HepG2 (cell line): ENCODE measurements around the gene GNL1. TPM values are rescaled to one million over a fixed set of nuclear protein-coding genes. Genes with fewer than 3 reads are reported as not detected.
A peak's percentile ranks its signal among the peaks of the same experiment; 100 is the strongest.

Source experiments
- BCL6 ChIP-seq: IDR thresholded peaks from 2 replicates; pipeline ENCODE4 v1.6.1; 2016; ENCODE audit warnings: missing genetic modification reagents, missing compliant biosample characterization
- CEBPG ChIP-seq: IDR thresholded peaks from 2 replicates; pipeline ENCODE4 v1.6.1; 2016
- ELK4 ChIP-seq: sonication (generic); formaldehyde crosslinking; IDR thresholded peaks from 2 replicates; pipeline ENCODE4 v1.9.0; 2021; ENCODE audit warnings: missing genetic modification reagents, borderline replicate concordance
- FOXA3 ChIP-seq: IDR thresholded peaks from 2 replicates; pipeline ENCODE4 v1.6.1; 2016; ENCODE audit warnings: missing genetic modification reagents, missing compliant biosample characterization
- GMEB1 ChIP-seq: sonication (generic); formaldehyde crosslinking; IDR thresholded peaks from 2 replicates; pipeline ENCODE4 v1.5.1; 2020; ENCODE audit warnings: missing genetic modification reagents, mild to moderate bottlenecking, borderline replicate concordance
- KDM5A ChIP-seq: fragments of 200-600 bp; sonication (generic); IDR thresholded peaks from 2 replicates; pipeline ENCODE4 v1.7.0; 2018; ENCODE audit warnings: antibody characterized with exemption, mild to moderate bottlenecking, low read length, borderline replicate concordance
- KLF15 ChIP-seq: sonication (generic); formaldehyde crosslinking; IDR thresholded peaks from 2 replicates; pipeline ENCODE4 v1.8.1; 2023; ENCODE audit warnings: borderline replicate concordance, mild to moderate bottlenecking, inconsistent platforms, missing genetic modification reagents, mixed read lengths
- MAX ChIP-seq: IDR thresholded peaks from 2 replicates; pipeline ENCODE4 v1.6.1; 2012; ENCODE audit warnings: inconsistent platforms
- MBD4 ChIP-seq: IDR thresholded peaks from 2 replicates; pipeline ENCODE4 v1.6.1; 2012; ENCODE audit warnings: low read length, inconsistent platforms, borderline replicate concordance
- NAIF1 ChIP-seq: sonication (generic); formaldehyde crosslinking; IDR thresholded peaks from 2 replicates; pipeline ENCODE4 v1.5.0; 2020; ENCODE audit warnings: mild to moderate bottlenecking, missing genetic modification reagents, borderline replicate concordance
- PHB2 ChIP-seq: fragments of 450-650 bp; IDR thresholded peaks from 2 replicates; pipeline ENCODE4 v1.6.1; 2018; ENCODE audit not compliant: partially characterized antibody
- PHF20 ChIP-seq: sonication (generic); formaldehyde crosslinking; IDR thresholded peaks from 2 replicates; pipeline ENCODE4 v1.5.0; 2020; ENCODE audit warnings: mild to moderate bottlenecking, missing genetic modification reagents
- XBP1 ChIP-seq: sonication (generic); formaldehyde crosslinking; IDR thresholded peaks from 2 replicates; pipeline ENCODE4 v1.5.0; 2020; ENCODE audit warnings: missing genetic modification reagents
- ZBTB25 ChIP-seq: IDR thresholded peaks from 2 replicates; pipeline ENCODE4 v1.6.1; 2018; ENCODE audit warnings: missing genetic modification reagents
- ZKSCAN5 ChIP-seq: sonication (generic); formaldehyde crosslinking; IDR thresholded peaks from 2 replicates; pipeline ENCODE4 v1.5.1; 2020; ENCODE audit warnings: mild to moderate bottlenecking, missing genetic modification reagents
- ZMYM2 ChIP-seq: sonication (generic); formaldehyde crosslinking; IDR thresholded peaks from 2 replicates; pipeline ENCODE4 v1.8.0; 2022; ENCODE audit warnings: mild to moderate bottlenecking, missing genetic modification reagents
- ZNF563 ChIP-seq: sonication (generic); formaldehyde crosslinking; IDR thresholded peaks from 2 replicates; pipeline ENCODE4 v1.8.0; 2022; ENCODE audit warnings: mild to moderate bottlenecking, moderate library complexity, missing genetic modification reagents
- ZNF564 ChIP-seq: sonication (generic); formaldehyde crosslinking; IDR thresholded peaks from 2 replicates; pipeline ENCODE4 v1.8.1; 2023; ENCODE audit warnings: mild to moderate bottlenecking, missing genetic modification reagents
- ZNF614 ChIP-seq: IDR thresholded peaks from 2 replicates; pipeline ENCODE4 v1.6.1; 2018; ENCODE audit warnings: missing biosample characterization, missing genetic modification reagents, inconsistent platforms, borderline replicate concordance
- ZNF660 ChIP-seq: sonication (generic); formaldehyde crosslinking; IDR thresholded peaks from 2 replicates; pipeline ENCODE4 v1.5.1; 2020; ENCODE audit warnings: mild to moderate bottlenecking, low read depth, missing genetic modification reagents, borderline replicate concordance
- ZNF768 ChIP-seq: sonication (generic); formaldehyde crosslinking; IDR thresholded peaks from 2 replicates; pipeline ENCODE4 v1.4.0; 2020; ENCODE audit warnings: missing genetic modification reagents
- polyA plus RNA-seq, 8 experiments: library from polyadenylated mRNA; depleted of rRNA in 3 of 8; stranded (reverse) in 7 of 8; unstranded in 1 of 8; fragments of >200 nt; fragmentation: Illumina TruSeq in 4 of 8; extraction: Trizol in 4 of 8; gene quantifications; 2 replicates each; pipeline versions ENCODE4 v1.2.1 to v1.2.3, GENCODE V29; 2011 to 2016; ENCODE audit warnings: low read depth in 4 of 8, missing spikeins in 1 of 8, mixed read lengths in 1 of 8; ENCODE audit not compliant: insufficient read depth in 1 of 8
- total RNA-seq, 5 experiments: library from RNA; depleted of rRNA; stranded (reverse); fragments of >200 nt; fragmentation: Illumina TruSeq; extraction: Trizol; gene quantifications; 2 replicates each; pipeline ENCODE4 v1.2.3, GENCODE V29; 2016; ENCODE audit warnings: low read depth in 1 of 5
- TF ChIP-seq, protein P1 (sequence below): sonication (generic); formaldehyde crosslinking; IDR thresholded peaks from 2 replicates; pipeline ENCODE4 v1.5.0; 2020; ENCODE audit warnings: missing genetic modification reagents
- TF ChIP-seq, protein P2 (sequence below): sonication (generic); formaldehyde crosslinking; IDR thresholded peaks from 2 replicates; pipeline ENCODE4 v1.9.0; 2022; ENCODE audit warnings: low read depth, missing genetic modification reagents

GNL1 gene
- total and polyA plus RNA-seq, 2 of the 13 experiments (the other 11 are each of a cell fraction or from before 2014, with no cell fraction given) = 35.0 to 55.6 TPM

- TF ChIP-seq ZNF768 (CRISPR knock-in tag) (peak; percentile 77; the same call in 1 of the 2 replicates), KDM5A (peak; percentile 98), MBD4 (no peak), ZKSCAN5 (CRISPR knock-in tag) (no peak), XBP1 (0 out of 2 replicates have a peak, but pooled peaks have one; percentile 25), GMEB1 (CRISPR knock-in tag) (peak; percentile 84), ELK4 (peak; percentile 70; the same call in 1 of the 2 replicates), ZMYM2 (CRISPR knock-in tag) (0 out of 2 replicates have a peak, but pooled peaks have one; percentile 62), KLF15 (CRISPR knock-in tag) (no peak), CEBPG (CRISPR knock-in tag) (no peak), ZBTB25 (CRISPR knock-in tag) (no peak), FOXA3 (CRISPR knock-in tag) (peak; percentile 46), ZNF563 (CRISPR knock-in tag) (peak; percentile 96), ZNF660 (CRISPR knock-in tag) (peak; percentile 94), BCL6 (CRISPR knock-in tag) (no peak), ZNF564 (CRISPR knock-in tag) (peak; percentile 92), MAX (peak; percentile 99), NAIF1 (CRISPR knock-in tag) (peak; percentile 94), PHB2 (no peak), PHF20 (CRISPR knock-in tag) (peak; percentile 96), ZNF614 (CRISPR knock-in tag) (peak; percentile 67; the same call in 1 of the 2 replicates)
- TF ChIP-seq, protein P1, sequence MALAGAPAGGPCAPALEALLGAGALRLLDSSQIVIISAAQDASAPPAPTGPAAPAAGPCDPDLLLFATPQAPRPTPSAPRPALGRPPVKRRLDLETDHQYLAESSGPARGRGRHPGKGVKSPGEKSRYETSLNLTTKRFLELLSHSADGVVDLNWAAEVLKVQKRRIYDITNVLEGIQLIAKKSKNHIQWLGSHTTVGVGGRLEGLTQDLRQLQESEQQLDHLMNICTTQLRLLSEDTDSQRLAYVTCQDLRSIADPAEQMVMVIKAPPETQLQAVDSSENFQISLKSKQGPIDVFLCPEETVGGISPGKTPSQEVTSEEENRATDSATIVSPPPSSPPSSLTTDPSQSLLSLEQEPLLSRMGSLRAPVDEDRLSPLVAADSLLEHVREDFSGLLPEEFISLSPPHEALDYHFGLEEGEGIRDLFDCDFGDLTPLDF (CRISPR knock-in tag) = peak; percentile 83; the same call in 1 of the 2 replicates
- TF ChIP-seq, protein P2, sequence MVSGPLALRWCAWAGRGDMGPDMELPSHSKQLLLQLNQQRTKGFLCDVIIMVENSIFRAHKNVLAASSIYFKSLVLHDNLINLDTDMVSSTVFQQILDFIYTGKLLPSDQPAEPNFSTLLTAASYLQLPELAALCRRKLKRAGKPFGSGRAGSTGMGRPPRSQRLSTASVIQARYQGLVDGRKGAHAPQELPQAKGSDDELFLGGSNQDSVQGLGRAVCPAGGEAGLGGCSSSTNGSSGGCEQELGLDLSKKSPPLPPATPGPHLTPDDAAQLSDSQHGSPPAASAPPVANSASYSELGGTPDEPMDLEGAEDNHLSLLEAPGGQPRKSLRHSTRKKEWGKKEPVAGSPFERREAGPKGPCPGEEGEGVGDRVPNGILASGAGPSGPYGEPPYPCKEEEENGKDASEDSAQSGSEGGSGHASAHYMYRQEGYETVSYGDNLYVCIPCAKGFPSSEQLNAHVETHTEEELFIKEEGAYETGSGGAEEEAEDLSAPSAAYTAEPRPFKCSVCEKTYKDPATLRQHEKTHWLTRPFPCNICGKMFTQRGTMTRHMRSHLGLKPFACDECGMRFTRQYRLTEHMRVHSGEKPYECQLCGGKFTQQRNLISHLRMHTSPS (CRISPR knock-in tag) = no peak
These were observed 805 bp upstream of the GNL1 start, which contains the start of gene PRR3 (continued) for GRCh38 chr6:30556906-30557682.
